Endothelial cell of hepatic sinusoid (primary cell): ENCODE data around the gene CTTNBP2NL.
"Not testable (repeated sequence)": the region's sequence is repeated elsewhere in the genome, so short reads cannot be mapped to it uniquely, and the experiment has no call there.

Source experiments
- in situ Hi-C: cut with HindIII; loops from 2 replicates; pipeline ENCODE4 v1.10.0; 2017; ENCODE audit warnings: low sequenced_read_pairs

CTTNBP2NL gene

GRCh38 chr1:112418099-112418892 lies 22.3 kb downstream of the CTTNBP2NL start:
- in situ Hi-C loops, result no loop called here

- in situ Hi-C loops, result no loop called here
These were observed 27.2 kb downstream of the CTTNBP2NL start for GRCh38 chr1:112423207-112423606.

GRCh38 chr1:112423666-112424065 lies 27.7 kb downstream of the CTTNBP2NL start:
- in situ Hi-C loops, result not testable (repeated sequence)

GRCh38 chr1:112429749-112430148 lies 33.7 kb downstream of the CTTNBP2NL start:
- in situ Hi-C loops, result no loop called here

GRCh38 chr1:112431038-112431437 lies 35.0 kb downstream of the CTTNBP2NL start:
- in situ Hi-C loops, result no loop called here

- in situ Hi-C loops, result no loop called here
These were observed 39.4 kb downstream of the CTTNBP2NL start for GRCh38 chr1:112435448-112435847.

- in situ Hi-C loops, result no loop called here
These were observed 40.6 kb downstream of the CTTNBP2NL start for GRCh38 chr1:112436384-112437156.

GRCh38 chr1:112438156-112438555 lies 42.1 kb downstream of the CTTNBP2NL start:
- in situ Hi-C loops, result not testable (repeated sequence)

GRCh38 chr1:112439592-112439991 lies 43.6 kb downstream of the CTTNBP2NL start:
- in situ Hi-C loops, result no loop called here

- in situ Hi-C loops, result no loop called here
These were observed 44.6 kb downstream of the CTTNBP2NL start for GRCh38 chr1:112440574-112440973.

- in situ Hi-C loops, result no loop called here
These were observed 48.3 kb downstream of the CTTNBP2NL start for GRCh38 chr1:112444269-112444668.

GRCh38 chr1:112445596-112445995 lies 49.6 kb downstream of the CTTNBP2NL start:
- in situ Hi-C loops, result loop anchor here (5.0 kb wide), 1 partner anchor 33 kb away; no protein-coding TSS in a partner anchor

GRCh38 chr1:112446411-112446810 lies 50.4 kb downstream of the CTTNBP2NL start:
- in situ Hi-C loops, result loop anchor here (5.0 kb wide), 1 partner anchor 34 kb away; no protein-coding TSS in a partner anchor

- in situ Hi-C loops, result loop anchor here (5.0 kb wide), 1 partner anchor 37 kb away; no protein-coding TSS in a partner anchor
These were observed 53.1 kb downstream of the CTTNBP2NL start for GRCh38 chr1:112448904-112449629.

- in situ Hi-C loops, result loop anchor here (5.0 kb wide), 1 partner anchor 37 kb away; no protein-coding TSS in a partner anchor
These were observed 53.6 kb downstream of the CTTNBP2NL start for GRCh38 chr1:112449630-112449983.

- in situ Hi-C loops, result no loop called here
These were observed 54.8 kb downstream of the CTTNBP2NL start for GRCh38 chr1:112450773-112451172.

- in situ Hi-C loops, result not testable (repeated sequence)
These were observed 55.3 kb downstream of the CTTNBP2NL start for GRCh38 chr1:112451301-112451700.

- in situ Hi-C loops, result no loop called here
These were observed 57.9 kb downstream of the CTTNBP2NL start for GRCh38 chr1:112453876-112454275.

GRCh38 chr1:112454316-112454715 lies 58.3 kb downstream of the CTTNBP2NL start:
- in situ Hi-C loops, result no loop called here

- in situ Hi-C loops, result no loop called here
These were observed 61.2 kb downstream of the CTTNBP2NL start for GRCh38 chr1:112457241-112457640.

GRCh38 chr1:112457955-112458354 lies 61.9 kb downstream of the CTTNBP2NL start:
- in situ Hi-C loops, result no loop called here
